HG02571 (cell line): ENCODE results near the gene PRELID3B.
"Not testable (repeated sequence)": the region's sequence is repeated elsewhere in the genome, so short reads cannot be mapped to it uniquely, and the experiment has no call there.

Experiments
- ATAC-seq: cut with Tn5 transposase; IDR thresholded peaks from one replicate; pipeline ENCODE4 v1.9.1; 2021; ENCODE audit warnings: mild to moderate bottlenecking, moderate library complexity; ENCODE audit not compliant: unreplicated experiment

The PRELID3B gene

DNA sequence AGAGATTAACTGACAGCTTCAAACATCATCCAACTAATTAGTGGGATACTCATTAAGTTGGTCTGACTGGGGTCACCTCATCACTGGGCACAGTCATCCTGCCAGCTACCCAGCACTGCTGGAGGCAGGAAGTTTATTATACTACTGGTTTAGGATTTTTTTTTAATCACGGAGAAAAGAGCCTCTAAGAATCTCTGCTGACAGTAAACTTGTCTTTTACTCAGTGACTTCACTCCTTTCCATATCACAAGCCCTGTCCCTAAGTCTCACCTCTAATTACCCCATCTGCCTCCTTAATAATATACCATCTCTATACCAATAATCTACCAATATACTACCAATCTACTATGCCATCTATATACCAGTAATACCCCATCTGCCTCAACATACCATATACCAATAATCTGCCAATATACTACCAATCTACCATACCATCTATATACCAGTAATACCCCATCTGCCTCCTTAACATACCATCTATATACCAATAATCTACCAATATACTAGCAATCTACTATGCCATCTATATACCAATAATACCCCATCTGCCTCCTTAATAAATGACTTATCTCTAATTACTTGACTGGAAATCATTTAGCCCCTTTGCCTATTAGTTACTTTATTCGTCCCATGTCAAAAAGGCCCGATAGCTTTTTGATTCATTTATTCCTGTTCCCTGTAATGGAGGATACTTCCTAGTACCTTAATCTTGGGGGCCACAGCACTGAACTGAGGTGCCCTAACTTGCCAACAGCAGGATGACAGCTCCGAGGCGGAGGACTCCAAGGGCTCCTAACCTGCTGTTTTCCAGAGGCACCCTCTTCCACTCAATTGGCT, 15.5 kb downstream of the PRELID3B start:
- no peak for ATAC-seq

DNA sequence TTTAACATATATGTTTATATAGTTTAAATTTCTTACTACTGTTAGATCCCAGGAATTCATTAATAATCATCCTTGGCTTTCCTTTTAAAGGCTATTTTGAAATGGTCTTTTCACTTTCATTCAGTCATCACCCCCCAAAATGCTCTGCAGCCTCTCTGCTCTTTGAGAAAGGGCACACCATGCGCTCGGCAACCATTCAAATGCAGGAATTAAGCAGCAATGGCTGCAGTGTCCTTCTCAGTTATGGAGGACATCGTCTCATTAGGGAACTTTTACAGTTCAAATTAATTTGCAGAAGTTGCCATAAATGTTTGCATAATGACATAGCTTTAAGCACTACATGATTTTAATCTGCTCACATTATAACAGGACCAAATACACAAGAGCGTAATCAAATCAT, 17.1 kb downstream of the PRELID3B start:
- ATAC-seq, result no peak

DNA sequence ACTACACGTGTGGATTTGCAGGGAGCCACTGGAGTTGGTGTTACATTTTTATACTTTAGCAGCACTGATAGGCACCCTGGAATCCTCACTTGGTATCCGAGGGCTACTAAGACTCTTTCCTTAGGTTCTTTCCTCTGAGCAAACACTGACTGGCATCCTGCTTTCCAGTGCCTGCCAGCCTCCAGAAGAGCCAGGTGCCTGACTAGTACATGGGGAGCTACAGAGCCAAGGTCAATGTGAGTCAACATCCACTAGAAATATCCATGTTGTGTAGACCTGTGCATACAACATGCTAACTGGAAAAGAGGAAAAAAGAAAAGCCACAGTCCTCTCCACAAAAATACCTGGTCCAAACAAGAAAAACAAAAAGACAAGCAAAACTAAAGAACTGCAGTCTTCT, 17.5 kb downstream of the PRELID3B start:
- ATAC-seq, result no peak

DNA sequence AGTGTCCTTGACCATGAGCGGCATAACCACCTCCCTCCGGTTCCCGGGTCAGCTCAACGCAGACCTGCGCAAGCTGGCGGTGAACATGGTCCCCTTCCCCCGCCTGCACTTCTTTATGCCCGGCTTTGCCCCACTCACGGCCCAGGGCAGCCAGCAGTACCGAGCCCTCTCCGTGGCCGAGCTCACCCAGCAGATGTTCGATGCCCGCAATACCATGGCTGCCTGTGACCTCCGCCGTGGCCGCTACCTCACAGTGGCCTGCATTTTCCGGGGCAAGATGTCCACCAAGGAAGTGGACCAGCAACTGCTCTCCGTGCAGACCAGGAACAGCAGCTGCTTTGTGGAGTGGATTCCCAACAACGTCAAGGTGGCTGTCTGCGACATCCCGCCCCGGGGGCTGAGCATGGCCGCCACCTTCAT, 18.5 kb downstream of the PRELID3B start:
- no peak for ATAC-seq

DNA sequence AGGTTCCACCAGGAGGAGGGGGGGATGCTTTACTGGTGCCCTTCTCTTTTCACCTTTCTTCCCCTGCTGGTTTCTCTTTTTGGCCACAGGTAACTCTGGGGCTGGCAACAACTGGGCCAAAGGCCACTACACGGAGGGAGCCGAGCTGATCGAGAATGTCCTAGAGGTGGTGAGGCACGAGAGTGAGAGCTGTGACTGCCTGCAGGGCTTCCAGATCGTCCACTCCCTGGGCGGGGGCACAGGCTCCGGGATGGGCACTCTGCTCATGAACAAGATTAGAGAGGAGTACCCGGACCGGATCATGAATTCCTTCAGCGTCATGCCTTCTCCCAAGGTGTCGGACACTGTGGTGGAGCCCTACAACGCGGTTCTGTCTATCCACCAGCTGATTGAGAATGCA, 19.0 kb downstream of the PRELID3B start:
- no peak for ATAC-seq

DNA sequence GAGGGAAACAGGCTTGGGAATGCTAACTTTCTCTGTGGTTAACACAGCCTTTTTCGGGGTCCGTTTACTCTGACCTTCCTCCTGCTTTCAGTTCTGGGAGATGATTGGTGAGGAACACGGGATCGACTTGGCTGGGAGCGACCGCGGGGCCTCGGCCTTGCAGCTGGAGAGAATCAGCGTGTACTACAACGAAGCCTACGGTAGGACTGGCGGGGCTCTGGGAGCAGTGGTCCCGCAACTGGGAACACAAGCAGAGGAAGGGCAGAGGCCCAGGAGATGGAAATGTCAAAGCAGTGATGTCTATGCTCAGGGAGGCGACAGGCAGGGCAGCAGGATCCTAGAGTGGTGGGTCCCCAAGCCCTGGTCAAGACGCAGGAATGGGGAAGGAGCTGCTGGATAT, 19.8 kb downstream of the PRELID3B start:
- no peak for ATAC-seq

DNA sequence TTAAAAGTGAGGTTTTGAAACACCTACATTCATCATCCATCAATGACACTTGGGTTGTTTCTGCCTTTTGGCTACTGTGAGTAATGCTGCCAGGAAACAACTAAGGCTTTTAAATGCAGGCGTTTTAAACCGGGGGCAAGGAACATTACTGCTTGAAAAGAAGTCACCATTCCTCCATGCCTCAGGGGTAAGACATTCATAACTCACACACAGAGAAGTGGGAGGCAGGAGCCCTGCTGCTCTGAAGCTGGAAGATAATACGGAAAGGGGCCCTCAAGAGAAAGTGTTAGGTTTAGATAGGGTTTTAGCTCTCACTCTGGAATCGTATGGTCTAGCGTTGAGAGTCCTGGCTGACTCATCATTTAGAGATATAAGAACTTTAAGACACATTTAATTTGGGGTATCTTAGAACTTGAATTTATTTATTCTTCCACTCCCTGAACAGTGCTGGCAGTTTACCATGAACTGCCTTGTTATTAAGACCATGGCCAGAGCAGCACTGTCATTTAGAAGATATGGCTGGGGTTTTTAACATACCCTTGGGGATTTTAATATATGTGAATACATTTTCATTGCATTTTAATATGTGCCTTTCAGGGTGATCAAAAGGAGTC, 21.5 kb downstream of the PRELID3B start:
- no peak for ATAC-seq

DNA sequence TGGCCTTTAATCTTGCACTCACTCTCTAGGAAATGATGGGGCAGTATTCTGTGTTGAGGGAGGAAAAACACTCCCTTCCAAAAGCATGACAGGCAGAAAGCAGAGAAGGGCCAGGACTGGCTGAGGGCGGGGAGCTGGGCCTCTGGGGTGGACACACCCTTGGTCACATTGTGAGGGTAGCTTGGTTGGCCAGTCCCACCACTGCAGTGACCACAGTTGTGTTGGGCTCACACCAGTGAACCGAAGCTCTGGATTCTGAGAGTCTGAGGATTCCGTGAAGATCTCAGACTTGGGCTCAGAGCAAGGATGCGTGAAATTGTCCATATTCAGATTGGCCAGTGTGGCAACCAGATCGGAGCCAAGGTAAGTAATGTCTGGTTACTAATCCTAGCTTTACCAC, 23.4 kb downstream of the PRELID3B start, which contains the start of gene TUBB1:
Gene TUBB1, plus strand, starts transcription at position 213 of the 400 bp plus-strand sequence. Its CDS starts 94 bp downstream, at position 307.
- ATAC-seq, result no peak

DNA sequence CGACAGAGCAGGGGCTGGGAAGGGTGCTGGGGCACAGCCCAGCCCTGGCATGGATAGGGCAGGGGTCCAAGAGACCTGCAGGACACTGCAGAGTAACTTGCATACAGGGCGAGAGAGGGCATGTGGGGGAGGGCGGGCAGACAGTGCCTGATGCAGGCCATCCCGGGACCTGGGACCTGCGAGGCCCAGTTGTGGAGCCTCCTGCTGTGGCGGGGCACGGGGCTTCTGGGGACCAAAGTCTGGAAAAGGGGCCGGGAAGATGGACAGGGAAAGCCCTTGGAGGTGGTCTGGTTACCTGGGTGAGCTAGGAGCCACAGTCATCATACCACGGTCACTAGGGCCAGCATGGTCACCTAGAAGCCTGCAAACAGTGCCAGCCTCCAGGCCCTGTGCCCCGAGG, 23.8 kb downstream of the PRELID3B start:
- ATAC-seq, result no peak

DNA sequence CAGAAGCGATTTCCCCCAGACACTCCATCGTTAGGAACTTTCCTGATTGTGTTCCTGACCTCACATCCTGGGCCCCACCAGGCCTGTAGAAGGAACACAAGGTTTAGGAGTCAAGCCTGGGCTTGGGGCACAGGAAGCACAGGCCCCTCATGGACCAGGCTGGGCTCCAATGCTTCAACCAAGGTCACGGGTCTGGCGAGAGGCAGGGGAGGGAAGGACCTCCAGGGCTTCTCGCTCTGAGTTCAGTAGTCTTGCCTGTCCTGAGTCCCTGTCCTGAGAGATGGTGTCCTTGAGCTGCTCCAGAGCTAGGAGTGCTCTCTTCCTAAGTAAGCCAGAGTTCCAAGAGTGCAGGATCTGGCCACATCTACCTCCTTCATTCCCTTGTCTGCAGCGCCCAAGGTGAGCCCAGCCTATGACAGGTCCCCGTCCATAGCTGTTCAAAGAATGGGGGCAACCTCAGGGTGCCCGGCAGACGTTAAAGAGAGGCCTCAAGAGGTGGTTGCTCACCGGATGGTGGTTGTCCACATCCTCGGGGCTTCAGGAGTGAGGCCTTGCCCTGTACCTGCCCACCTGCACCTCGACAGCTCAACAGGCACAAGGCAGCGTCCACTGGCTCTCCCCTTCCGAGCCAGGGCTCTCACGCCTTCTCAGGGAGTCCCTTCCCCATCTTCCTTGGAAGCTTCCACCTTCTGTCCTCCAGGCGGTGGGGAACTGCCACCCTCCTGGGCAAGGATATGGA, 24.9 kb downstream of the PRELID3B start:
- no peak for ATAC-seq

DNA sequence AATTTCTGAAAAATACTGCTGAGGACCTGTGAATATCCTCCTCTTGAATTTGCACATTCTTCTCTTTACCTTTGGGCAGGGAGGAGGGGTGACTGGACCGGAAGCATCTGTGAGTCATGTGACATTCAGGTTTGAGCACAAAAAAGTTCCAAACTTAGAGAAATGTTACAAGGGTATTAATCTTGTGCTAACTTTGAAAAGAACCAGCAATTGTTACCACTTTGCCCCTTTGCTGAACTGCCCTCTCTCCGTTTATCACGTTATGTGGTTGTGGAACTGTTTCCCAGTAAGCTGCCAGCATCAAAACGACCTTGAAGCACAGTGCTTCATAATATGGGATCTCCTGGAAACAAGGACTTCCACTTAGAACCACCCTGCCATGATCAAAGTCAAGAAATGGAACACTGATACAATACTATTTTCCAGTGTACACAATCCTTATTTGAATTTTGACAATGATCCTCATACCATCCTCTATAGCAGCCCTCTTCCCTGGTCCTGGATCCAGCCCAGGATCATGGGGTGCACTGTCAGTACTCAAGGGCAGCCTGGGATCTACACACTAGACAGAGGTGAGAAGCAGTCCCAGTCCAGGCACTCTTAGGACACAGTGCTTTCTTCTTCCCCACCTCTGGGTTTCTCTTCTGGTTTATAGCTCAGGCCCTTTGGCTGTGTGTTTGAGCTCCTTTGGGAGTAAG, 25.6 kb downstream of the PRELID3B start:
- no peak for ATAC-seq

DNA sequence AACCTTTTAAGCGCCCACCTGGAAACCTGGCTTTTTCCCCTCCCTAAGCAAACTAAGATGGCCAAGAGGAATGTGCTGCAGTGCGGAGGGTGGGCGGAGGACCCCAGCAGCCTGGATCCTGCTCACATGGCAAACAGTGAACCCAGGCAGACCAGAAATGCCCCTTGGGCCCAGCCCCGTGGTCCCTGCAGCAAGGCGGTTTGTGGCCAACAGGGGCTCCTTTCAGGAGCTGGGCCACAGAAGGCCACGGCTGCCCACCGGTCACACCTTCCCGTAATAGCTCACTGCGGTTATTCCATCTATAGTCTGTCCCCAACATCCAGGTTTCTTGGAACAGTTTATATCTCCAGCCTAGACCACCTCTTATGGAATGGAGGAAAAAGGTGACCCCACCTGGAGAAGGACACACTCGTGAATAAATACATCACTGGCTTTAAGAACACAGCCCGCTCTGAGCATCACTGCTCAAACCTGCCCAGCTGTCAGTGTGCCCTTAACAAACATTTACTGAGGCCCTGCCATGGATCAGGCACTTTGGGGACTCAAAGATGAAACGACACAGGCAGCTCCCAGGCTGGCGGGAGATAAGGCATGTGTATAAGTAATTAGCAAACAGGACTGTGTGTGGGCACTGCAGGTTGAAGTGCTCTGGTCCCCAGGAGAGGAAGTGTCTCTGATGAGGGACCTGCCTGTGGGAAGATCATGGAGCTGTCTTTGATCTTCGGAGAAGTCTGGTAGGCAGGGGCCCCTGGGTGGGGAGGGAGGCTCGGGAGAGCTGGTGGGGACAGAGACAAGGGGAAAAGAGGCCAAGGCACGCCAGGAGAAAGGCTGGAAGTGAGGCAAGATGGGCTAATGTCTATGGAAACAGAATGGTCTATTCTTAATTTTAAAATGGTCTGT, 26.5 kb downstream of the PRELID3B start:
- ATAC-seq, result no peak

DNA sequence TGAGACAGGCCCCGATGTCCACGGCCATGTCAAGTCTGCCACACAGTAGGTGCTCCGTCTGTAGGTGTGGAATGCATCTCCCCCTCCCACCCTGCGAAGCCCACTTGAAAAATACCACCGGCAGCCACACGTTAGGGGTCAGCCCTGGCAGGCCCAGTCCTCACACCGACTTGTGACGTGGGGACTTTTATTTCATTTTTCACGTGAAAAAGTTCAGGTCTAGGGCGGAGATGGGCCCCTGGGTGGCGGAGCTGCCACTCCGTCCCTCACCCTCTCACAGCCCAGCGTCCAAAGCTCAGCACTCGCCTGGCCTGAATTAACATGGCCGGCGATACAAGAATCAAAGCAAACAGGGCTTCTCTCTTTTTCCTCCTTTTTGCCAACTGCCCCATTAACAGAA, 27.2 kb downstream of the PRELID3B start:
- ATAC-seq, result no peak

DNA sequence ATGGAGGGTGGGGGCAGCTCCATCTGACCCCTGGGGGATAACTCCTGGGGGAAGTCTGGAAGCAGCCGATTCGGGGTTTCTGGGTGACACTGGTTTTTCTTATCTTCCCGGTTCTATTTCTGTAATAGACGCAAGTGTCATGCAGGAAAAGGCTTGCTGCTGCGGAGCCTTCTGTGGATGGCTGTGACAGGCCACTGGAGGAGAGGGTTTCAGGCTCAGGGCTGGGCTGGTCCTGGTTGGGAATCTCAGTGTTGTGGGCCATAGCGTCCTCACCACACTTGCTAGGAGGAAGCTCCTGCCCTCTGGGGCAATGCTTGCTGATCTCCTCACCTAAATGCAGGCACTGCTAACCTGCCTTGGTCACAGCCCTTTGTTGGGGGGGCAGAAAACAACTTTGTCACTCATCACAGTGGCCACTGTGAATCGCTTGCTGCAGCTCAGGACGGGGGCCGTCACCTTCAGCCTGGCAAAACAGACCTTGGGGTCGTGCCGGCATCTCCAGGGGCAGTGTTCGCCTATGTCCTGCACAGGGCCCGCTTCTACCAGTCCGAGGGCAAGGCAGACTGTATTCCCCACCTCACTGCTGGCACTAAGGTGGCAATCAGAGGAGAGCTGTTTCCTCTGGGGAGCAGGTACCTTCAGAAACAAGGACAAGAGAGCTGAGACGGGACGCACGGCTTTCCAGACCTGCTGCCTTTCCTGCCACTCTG, 27.8 kb downstream of the PRELID3B start:
- ATAC-seq, result no peak

DNA sequence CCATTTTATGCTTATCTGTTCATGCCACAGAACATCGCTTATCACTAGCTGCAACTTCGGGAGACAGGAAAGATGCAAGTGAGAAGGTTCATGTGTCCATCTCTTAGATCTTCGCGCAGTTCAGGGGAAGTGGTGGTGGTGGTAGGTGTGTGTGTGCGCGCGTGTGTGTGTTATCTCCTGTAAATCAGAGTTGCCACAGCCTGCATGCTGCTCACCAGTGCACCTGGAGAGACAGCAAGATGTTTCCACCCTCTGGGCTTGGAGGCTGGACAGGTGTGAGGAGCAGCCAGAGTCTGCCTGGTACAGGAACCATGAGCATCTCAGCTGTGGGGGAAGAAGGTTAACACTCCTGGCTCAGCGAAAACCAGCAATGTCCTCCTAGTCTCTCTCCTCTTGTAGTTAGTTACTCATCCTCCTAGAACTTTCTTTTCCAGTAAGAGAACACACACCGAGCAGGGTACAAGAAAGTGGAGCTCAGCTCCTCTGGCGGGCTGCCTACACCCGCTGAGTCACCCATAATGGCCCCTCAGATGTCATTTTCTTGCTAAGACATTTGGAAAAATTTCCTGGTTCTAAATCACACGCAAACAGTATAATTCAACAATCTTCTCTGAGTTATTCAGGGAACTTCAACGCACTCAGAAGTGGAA, 28.5 kb downstream of the PRELID3B start:
- ATAC-seq, result no peak

DNA sequence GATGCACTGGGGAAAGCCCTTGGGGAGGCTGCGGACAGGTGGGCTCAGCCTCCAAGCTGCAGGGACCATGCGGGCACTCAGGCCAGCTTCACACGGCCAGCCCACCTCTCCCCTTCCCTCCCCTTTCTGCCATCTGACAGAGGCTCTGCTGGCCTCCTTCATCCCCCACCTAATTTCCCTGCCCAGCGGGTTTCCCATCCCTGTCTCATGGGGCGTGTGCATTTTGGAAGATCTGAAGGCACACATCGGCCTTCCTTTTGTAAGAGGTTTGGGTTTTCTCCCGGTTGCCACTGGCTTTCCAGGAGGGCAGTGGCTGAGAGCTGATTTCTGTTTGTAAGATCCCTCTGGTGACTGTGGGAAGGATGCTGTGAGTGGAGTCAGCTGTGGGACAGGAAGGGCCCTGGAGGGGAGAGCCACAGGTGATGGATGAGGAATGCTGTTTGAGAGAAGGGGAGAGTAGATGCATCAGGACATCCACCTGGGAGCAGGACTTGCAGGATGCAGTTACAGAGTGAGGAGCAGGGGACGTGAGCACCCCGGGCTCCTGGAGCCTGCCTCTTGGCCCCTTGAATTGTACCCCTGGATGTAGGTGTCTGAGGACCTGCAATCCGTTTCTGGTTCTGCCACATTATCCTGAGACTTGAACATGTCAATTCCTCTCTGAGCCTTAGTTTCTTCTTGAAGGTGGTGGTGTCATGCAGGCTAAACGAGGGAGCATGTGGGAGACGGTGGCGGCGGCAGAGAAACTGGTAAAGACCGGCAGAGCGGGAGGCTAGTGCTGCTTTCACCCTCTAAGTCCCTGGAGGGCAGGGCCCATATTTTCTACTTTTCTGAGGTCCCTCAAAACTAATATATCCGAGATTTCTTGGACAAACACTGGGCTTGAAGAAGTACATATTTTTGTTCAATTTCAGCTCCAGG, 29.3 kb downstream of the PRELID3B start:
- no peak for ATAC-seq

DNA sequence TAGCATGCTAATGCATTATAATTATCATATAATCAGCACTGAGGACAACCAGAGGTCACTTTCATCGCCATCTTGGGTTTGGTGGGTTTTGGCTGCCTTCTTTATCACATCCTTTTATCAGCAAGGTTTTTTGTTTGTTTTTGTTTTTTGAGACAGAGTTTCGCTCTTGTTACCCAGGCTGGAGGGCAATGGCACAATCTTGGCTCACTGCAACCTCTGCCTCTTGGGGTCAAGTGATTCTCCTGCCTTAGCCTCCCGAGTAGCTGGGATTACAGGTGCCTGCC, 30.8 kb downstream of the PRELID3B start:
- ATAC-seq, result not testable (repeated sequence)
